ENCODE results near the gene RAPGEF5.

Gene RAPGEF5

GRCh38 chr7:22075561-22075960, 281.4 kb downstream of the RAPGEF5 start:
- no peak overlapping the region for H3K4me3 ChIP-seq (ENCODE audit: control insufficient read depth, low read depth, low read length)
- TF ChIP-seq CTCF (conservative IDR thresholded peaks at IDR 0.05; ENCODE audit: control insufficient read depth, insufficient read depth, low read depth, low read length): no peak
- no peak for DNase-seq (ENCODE audit: low read depth)

GRCh38 chr7:22074897-22075296, 282.1 kb downstream of the RAPGEF5 start:
- TF ChIP-seq CTCF (conservative IDR thresholded peaks at IDR 0.05; ENCODE audit: control insufficient read depth, insufficient read depth, low read depth, low read length): no peak
- DNase-seq (ENCODE audit: low read depth): no peak
- no peak overlapping the region for H3K4me3 ChIP-seq (ENCODE audit: control insufficient read depth, low read depth, low read length)
